ENCODE measurements around the gene ASCL2. TPM values are rescaled to one million over a fixed set of nuclear protein-coding genes. Genes with fewer than 3 reads are reported as not detected.

ASCL2 gene
- total and polyA plus RNA-seq, 7 donors, result 0.03 to 0.08 TPM; not detected in 5

DNA sequence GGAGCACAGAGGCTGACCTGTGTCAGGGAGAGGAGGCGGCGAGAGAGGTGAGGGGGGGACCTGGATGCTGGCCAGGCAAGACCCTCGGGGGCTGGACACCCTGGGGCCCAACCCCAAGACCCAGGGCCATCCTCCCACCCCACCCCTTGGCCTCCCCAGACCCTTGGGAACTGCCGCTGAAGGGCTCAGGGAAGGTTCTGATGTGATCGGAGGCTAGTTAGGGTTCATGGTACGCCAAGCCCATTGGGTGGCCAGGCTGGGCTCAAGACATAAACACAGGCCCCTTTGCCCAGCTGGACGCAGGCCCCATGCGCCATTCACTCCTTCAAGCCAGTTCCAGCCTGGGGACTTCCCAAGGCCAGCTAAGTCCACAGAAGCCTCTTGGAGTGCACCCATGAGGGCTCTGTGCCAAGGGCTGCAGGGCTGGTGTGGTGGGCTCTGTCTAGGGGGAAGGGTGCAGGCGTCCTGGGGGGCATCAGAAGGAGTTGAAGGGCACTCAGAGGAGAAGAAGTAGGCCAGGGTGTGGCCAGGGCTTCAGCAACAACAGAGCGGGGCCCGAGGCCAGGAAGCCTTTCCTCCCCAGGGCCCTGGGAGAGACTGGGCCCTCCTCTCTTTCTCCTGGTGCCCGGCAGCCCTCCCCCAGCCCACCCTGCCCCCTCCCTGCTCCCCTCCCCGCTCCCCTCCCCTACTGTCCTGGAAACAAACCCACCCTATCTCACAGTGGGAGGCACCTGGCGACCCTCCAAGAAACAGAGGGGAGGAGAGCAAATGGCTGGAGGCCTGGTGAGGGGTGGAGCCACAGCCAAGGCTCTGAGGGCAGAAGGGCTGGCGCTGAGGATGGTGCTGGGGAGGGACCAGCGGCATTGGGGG is 44.4 kb upstream of the ASCL2 start:
- Histone ChIP-seq H3K27ac (no peak overlapping the region), H3K36me3 (ENCODE audit: insufficient read depth in 1 of 2, low read depth in 1 of 2) (no peaks in the 10 kb centered on the region), H3K9me3 (peaks cover 3% of the 10 kb centered on the region), H3K4me3 (no peak overlapping the region), H3K27me3 (ENCODE audit: insufficient read depth in 3 of 3, low read length in 2 of 3) (peaks cover 0 to 2% (median 0%) of the 10 kb centered on the region in 3 donors), H3K4me1 (peaks cover 5% of the 10 kb centered on the region)
- intact Hi-C loops (cut with DNase I), result loop anchor here in 1 of 2 donors (5.0 kb wide), 1 partner anchor 63 kb away; the partner anchor contains the start of gene CD81
- ATAC-seq (peak; percentile 43 to 78 (median 60)), DNase-seq (peak; percentile 71 to 81)
- TF ChIP-seq, protein P1, sequence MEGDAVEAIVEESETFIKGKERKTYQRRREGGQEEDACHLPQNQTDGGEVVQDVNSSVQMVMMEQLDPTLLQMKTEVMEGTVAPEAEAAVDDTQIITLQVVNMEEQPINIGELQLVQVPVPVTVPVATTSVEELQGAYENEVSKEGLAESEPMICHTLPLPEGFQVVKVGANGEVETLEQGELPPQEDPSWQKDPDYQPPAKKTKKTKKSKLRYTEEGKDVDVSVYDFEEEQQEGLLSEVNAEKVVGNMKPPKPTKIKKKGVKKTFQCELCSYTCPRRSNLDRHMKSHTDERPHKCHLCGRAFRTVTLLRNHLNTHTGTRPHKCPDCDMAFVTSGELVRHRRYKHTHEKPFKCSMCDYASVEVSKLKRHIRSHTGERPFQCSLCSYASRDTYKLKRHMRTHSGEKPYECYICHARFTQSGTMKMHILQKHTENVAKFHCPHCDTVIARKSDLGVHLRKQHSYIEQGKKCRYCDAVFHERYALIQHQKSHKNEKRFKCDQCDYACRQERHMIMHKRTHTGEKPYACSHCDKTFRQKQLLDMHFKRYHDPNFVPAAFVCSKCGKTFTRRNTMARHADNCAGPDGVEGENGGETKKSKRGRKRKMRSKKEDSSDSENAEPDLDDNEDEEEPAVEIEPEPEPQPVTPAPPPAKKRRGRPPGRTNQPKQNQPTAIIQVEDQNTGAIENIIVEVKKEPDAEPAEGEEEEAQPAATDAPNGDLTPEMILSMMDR (IDR thresholded peaks at IDR 0.05), result no peak
- 32 to 40% (median 39%) methylated on average over 12 to 16 of the region's 16 CpGs for WGBS, 3 donors

- peak in 1 of 2 donors; percentile 36 for DNase-seq
- 73 to 93% (median 79%) methylated on average over 6 to 7 of the region's 7 CpGs for WGBS, 3 donors
- H3K27ac ChIP-seq, result no peak overlapping the region
- H3K36me3 ChIP-seq (ENCODE audit: insufficient read depth in 1 of 2, low read depth in 1 of 2), result no peaks in the 10 kb centered on the region
- H3K9me3 ChIP-seq, result peaks cover 3% of the 10 kb centered on the region
- TF ChIP-seq, protein P1 (IDR thresholded peaks at IDR 0.05), result no peak
- ATAC-seq, result no peak
- intact Hi-C loops (cut with DNase I), result loop anchor here in 1 of 2 donors (5.0 kb wide), 1 partner anchor 63 kb away; the partner anchor contains the start of gene CD81
- peaks cover 0 to 2% (median 0%) of the 10 kb centered on the region in 3 donors for H3K27me3 ChIP-seq (ENCODE audit: insufficient read depth in 3 of 3, low read length in 2 of 3)
- H3K4me3 ChIP-seq, result no peak overlapping the region
- H3K4me1 ChIP-seq, result peaks cover 5% of the 10 kb centered on the region
These were observed 43.7 kb upstream of the ASCL2 start for GRCh38 chr11:2314136-2314524.

DNA sequence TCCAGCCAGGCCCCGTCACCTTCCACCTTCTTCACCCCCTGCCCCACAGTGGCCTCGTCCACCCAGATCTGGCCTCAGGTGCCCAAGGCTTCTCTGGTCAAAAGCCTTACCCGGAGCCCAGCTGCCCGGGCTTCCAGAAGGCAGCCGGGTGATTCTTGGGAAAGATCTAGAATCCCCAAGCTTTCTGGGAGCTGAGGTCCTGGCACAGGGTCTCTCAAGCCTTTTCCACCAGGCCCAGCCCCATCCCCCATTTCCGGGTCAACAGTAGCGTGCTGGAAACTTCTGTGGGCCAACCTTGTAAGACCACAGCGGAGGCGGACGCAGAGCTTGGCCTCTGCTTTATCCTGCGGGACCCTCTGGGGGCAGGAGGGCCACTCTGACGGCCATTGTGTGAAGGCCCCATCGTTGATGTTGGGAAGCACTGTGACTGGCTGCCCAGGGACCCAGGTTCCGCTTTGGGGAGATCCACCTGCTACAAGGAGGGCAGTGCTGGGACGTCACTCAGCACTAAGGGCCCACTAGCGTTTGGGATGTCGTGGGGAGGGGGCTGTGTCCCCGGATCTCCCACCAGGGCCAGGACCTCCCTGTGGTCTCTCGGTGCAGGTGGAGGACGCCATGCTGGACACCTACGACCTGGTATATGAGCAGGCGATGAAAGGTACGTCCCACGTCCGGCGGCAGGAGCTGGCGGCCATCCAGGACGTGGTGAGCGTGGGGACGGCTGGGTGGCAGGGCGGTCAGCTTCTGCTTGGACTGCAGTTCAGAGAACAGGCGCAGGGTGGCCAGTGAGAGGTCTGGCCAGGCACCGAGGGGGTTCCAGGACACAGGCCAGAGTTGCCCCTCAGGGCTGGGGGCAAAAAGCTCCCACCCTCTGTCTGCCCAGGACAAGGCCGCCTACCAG is 42.9 kb upstream of the ASCL2 start:
- no peak overlapping the region for H3K27ac ChIP-seq
- no peak overlapping the region for H3K4me3 ChIP-seq
- H3K9me3 ChIP-seq, result peaks cover under 1% of the 10 kb centered on the region
- intact Hi-C loops (cut with DNase I), result loop anchor here in 1 of 2 donors (5.0 kb wide), 1 partner anchor 64 kb away; the partner anchor contains the start of gene CD81
- peaks cover 5% of the 10 kb centered on the region for H3K4me1 ChIP-seq
- DNase-seq (peak in 1 of 2 donors; percentile 42), ATAC-seq (no peak)
- no peaks in the 10 kb centered on the region for H3K36me3 ChIP-seq (ENCODE audit: insufficient read depth in 1 of 2, low read depth in 1 of 2)
- WGBS, 3 donors, result 86 to 89% (median 86%) methylated on average over 34 of the region's 34 CpGs
- H3K27me3 ChIP-seq (ENCODE audit: insufficient read depth in 3 of 3, low read length in 2 of 3), result peaks cover 0 to 2% (median 0%) of the 10 kb centered on the region in 3 donors
- TF ChIP-seq, protein P1 (IDR thresholded peaks at IDR 0.05), result no peak

DNA sequence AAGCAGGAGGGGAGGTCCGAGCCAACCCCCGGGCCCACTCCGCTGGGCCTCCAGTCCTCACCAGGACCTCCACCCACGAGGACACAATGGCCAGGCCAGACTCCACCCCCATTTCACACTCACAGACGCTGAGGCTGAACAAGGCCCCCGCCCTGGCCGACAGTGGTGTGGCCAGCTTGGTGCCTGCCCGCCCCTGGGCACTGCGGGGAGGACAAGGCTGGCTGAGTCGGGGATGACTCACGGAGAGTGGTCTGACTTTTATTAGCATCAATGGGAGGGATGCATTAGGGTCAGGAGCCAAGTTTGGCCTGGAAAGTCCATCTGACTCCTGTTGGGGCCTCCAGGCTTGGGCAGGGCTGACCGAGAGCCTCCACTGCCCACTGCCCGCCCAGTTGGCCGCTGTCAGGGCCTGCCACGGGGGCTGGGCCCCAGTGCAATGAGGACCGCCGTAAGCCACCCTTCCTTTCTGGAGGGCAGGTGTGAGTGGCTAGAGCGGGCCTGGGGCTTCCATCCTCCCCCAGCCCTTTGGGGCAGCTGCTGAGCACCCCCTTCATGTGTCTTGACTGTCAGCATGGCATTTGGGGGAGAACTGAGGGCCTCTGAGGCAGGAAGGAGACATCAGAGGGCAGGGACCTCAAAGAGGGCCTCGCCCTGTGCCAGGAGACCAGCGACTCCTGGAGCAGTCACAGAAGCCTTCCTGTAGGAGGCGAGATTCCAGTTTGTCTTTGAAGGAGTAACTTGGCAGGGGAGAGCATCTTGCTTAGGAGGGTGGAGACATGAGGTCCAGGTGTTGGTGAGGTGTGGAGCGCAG is 42.0 kb upstream of the ASCL2 start:
- 70 to 79% (median 75%) methylated on average over 22 of the region's 22 CpGs for WGBS, 3 donors
- H3K9me3 ChIP-seq, result no peaks in the 10 kb centered on the region
- H3K27me3 ChIP-seq (ENCODE audit: insufficient read depth in 3 of 3, low read length in 2 of 3), result peaks cover 0 to 2% (median 0%) of the 10 kb centered on the region in 3 donors
- peaks cover 5% of the 10 kb centered on the region for H3K4me1 ChIP-seq
- DNase-seq, result peak in 1 of 2 donors; percentile 56
- TF ChIP-seq, protein P1 (IDR thresholded peaks at IDR 0.05), result no peak
- no peak overlapping the region for H3K4me3 ChIP-seq
- no peak for ATAC-seq
- intact Hi-C loops (cut with DNase I), result loop anchor here in 1 of 2 donors (5.0 kb wide), 1 partner anchor 65 kb away; the partner anchor contains the start of gene CD81
- H3K36me3 ChIP-seq (ENCODE audit: insufficient read depth in 1 of 2, low read depth in 1 of 2), result no peaks in the 10 kb centered on the region
- H3K27ac ChIP-seq, result no peak overlapping the region

Data from psoas muscle (tissue), 8 donors.